Naive thymus-derived CD4-positive, alpha-beta T cell (primary cell): ENCODE measurements around the gene CD81. TPM values are rescaled to one million over a fixed set of nuclear protein-coding genes. Genes with fewer than 3 reads are reported as not detected.
A peak's percentile ranks its signal among the peaks of the same experiment; 100 is the strongest.

ENCODE experiments used
- ATAC-seq: fragments of 150-1000 bp; cut with Tn5 transposase; 2 replicates; pipeline ENCODE4 v1.10.0; 2021; ENCODE audit warnings: mild to moderate bottlenecking, moderate library complexity
- CTCF ChIA-PET: fragments of 350-600 bp; sonication (Branson Sonifier 250); formaldehyde crosslinking; loops from one replicate; lab custom pipeline; 2021; ENCODE audit warnings: antibody characterized with exemption; lab: Charles Lee
- POLR2A ChIA-PET: fragments of 350-600 bp; sonication (Branson Sonifier 250); formaldehyde crosslinking; loops from one replicate; lab custom pipeline; 2021; ENCODE audit warnings: antibody characterized with exemption, inconsistent platforms; lab: Charles Lee
- DNase-seq, 9 donors: peaks; one replicate each; pipeline versions ENCODE4 v3.0.0 to v3.0.0-alpha.2; 2020 to 2022; ENCODE audit warnings: mixed read lengths in 1 of 9
- H3K27ac ChIP-seq: one replicate; pipeline ENCODE4 v1.7.0; 2013; ENCODE audit warnings: mild to moderate bottlenecking, low read depth, low read length, moderate library complexity
- H3K27me3 ChIP-seq, 2 donors: one replicate each; pipeline ENCODE4 v1.7.0; 2013; ENCODE audit warnings: low read length in 2 of 2, mild to moderate bottlenecking in 2 of 2, moderate library complexity in 2 of 2; ENCODE audit not compliant: control insufficient read depth in 2 of 2, insufficient read depth in 2 of 2
- H3K36me3 ChIP-seq, 3 experiments: 1 replicate in 2 of 3; 2 replicates in 1 of 3; pipeline ENCODE4 v1.7.0; 2013; ENCODE audit warnings: low read length in 3 of 3, mild to moderate bottlenecking in 3 of 3, moderate library complexity in 1 of 3; ENCODE audit not compliant: insufficient read depth in 3 of 3, control insufficient read depth in 2 of 3
- H3K4me1 ChIP-seq, 2 donors: one replicate each; pipeline ENCODE4 v1.7.0; 2013; ENCODE audit warnings: low read length in 2 of 2, mild to moderate bottlenecking in 2 of 2, moderate library complexity in 1 of 2; ENCODE audit not compliant: control insufficient read depth in 2 of 2, insufficient read depth in 2 of 2
- H3K4me3 ChIP-seq: 2 replicates; pipeline ENCODE4 v1.7.0; 2013; ENCODE audit warnings: mild to moderate bottlenecking, low read length
- H3K9me3 ChIP-seq, 3 experiments: 1 replicate in 2 of 3; 2 replicates in 1 of 3; pipeline ENCODE4 v1.7.0; 2013; ENCODE audit warnings: low read length in 3 of 3; ENCODE audit not compliant: control insufficient read depth in 2 of 3
- H3K27ac Mint-ChIP-seq, 9 donors: one replicate each; pipeline ENCODE4 v1.8.0; 2020 to 2022; ENCODE audit warnings: mixed read lengths in 9 of 9, mild to moderate bottlenecking in 8 of 9, moderate library complexity in 5 of 9, inconsistent platforms in 2 of 9
- H3K27me3 Mint-ChIP-seq, 5 donors: one replicate each; pipeline ENCODE4 v1.8.0; 2021 to 2022; ENCODE audit warnings: mixed read lengths in 5 of 5, mild to moderate bottlenecking in 1 of 5
- H3K36me3 Mint-ChIP-seq, 5 donors: one replicate each; pipeline ENCODE4 v1.8.0; 2020 to 2022; ENCODE audit warnings: mixed read lengths in 5 of 5, mild to moderate bottlenecking in 3 of 5, inconsistent platforms in 1 of 5
- H3K4me1 Mint-ChIP-seq, 7 donors: one replicate each; pipeline ENCODE4 v1.8.0; 2020 to 2022; ENCODE audit warnings: mixed read lengths in 7 of 7, mild to moderate bottlenecking in 3 of 7, inconsistent platforms in 1 of 7
- H3K4me3 Mint-ChIP-seq, 10 donors: one replicate each; pipeline ENCODE4 v1.8.0; 2020 to 2022; ENCODE audit warnings: mild to moderate bottlenecking in 10 of 10, mixed read lengths in 10 of 10, moderate library complexity in 6 of 10, inconsistent platforms in 2 of 10
- H3K9me3 Mint-ChIP-seq, 11 donors: one replicate each; pipeline ENCODE4 v1.8.0; 2020 to 2022; ENCODE audit warnings: mixed read lengths in 11 of 11, mild to moderate bottlenecking in 4 of 11, inconsistent platforms in 1 of 11, moderate library complexity in 1 of 11
- intact Hi-C, 2 donors: fragments of 100-400 bp; cut with micrococcal nuclease; formaldehyde crosslinking; loops; one replicate each; pipeline ENCODE4 v1.15.1; 2023
- polyA plus RNA-seq, 2 donors: library from polyadenylated mRNA; unstranded; fragments of 300-500 nt; fragmentation: Illumina TruSeq; gene quantifications; one replicate each; pipeline ENCODE4 v1.2.3, GENCODE V29; 2021
- total RNA-seq, 6 experiments: library from RNA in 5 of 6; stranded (reverse) in 5 of 6; gene quantifications; 1 replicate in 5 of 6; 2 replicates in 1 of 6; pipeline ENCODE4 v1.2.3 and lab custom pipeline; 2021 to 2026

CD81 gene
- total and polyA plus RNA-seq, 7 experiments from 2014 or later = 19.0 to 173 (median 102) TPM

DNA sequence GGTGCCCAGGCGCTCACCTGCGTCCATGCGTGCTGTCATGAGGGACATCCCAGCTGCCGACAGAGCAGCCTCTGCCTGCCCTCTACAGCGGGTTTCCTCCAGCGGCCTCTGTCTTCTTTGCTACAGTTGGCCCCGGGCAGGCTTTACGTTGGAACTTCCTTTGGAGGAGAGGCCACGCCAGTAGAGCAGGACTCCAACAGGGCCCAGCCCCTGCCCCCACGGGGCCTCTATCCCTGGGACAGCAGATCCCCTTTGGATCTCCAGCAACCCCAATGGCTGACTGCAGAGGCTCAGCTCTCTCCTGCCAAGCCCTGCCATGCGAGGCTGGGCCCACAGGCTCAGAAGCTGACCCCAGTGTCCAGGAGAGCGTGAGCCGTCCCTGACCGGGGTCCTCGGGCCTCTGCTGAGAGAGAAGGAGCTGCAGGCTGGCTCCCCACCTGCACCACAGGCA lies 55.1 kb downstream of the CD81 start:
- Mint-ChIP-seq H3K4me1 (peaks cover 0 to 4% (median 0%) of the 10 kb centered on the region in 7 donors), H3K27me3 (no peaks in the 10 kb centered on the region), H3K36me3 (no peaks in the 10 kb centered on the region), H3K27ac (no peak overlapping the region), H3K4me3 (no peak overlapping the region), H3K9me3 (no peaks in the 10 kb centered on the region)
- ATAC-seq (no peak), DNase-seq (no peak)
- no peak overlapping the region for H3K4me3 ChIP-seq
- POLR2A ChIA-PET = no interaction called here
- no peaks in the 10 kb centered on the region for H3K9me3 ChIP-seq
- intact Hi-C loops = no loop called here
- CTCF ChIA-PET = interaction anchor here (2.7 kb wide), 1 partner anchor 100 kb away, joined by 15 read pairs; no protein-coding TSS in a partner anchor
- H3K27ac ChIP-seq = no peak overlapping the region
- no peaks in the 10 kb centered on the region for H3K4me1 ChIP-seq
- no peaks in the 10 kb centered on the region for H3K36me3 ChIP-seq
- H3K27me3 ChIP-seq = no peaks in the 10 kb centered on the region

- intact Hi-C loops = no loop called here
- ChIA-PET POLR2A (no interaction called here), CTCF (interaction anchor here (2.7 kb wide), 1 partner anchor 99 kb away, joined by 15 read pairs; no protein-coding TSS in a partner anchor)
Measured at GRCh38 chr11:2432628-2433071, 55.5 kb downstream of the CD81 start.

DNA sequence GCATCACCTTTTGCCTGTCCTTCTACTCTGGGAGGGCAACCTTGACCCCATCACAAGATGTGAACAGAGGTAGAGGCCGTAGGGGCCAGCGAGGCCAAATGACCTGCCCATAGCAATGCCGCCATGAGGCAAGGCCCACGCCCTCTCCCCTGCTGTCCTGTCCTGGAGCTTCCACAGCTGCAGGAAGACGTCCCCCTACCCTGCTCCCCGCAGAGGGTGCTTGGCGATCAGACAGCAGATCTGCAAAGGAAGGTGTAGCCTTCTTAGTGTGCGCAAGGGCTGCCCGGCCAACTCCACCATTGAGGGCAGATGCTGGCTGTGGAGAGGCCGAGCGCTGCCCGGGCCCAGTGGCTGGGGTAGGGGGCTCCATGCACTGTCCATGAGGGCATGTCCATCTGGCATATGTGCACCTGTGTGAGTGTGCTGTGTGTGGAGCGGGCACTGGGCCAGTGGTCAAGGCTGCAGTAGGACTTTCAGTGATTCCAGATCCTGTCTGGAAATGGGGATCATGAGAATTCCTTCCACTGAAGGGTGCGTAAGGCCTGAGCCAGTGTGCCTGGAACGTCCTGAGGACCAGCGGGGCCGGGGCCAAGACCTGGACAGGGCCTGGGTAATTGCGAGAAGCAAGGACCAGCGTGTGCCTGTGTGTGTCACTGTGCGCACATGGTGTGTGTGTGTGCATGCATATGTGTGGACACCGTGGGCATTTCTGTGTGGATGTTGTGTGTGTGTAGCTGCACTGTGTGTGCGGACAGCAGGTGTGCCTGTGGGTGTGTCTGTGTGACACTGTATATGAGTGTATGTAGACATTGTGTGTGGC lies 56.2 kb downstream of the CD81 start:
- POLR2A ChIA-PET = no interaction called here
- H3K27me3 ChIP-seq = no peaks in the 10 kb centered on the region
- Mint-ChIP-seq H3K27me3 (peaks cover 0 to 5% (median 0%) of the 10 kb centered on the region in 5 donors), H3K4me3 (no peak overlapping the region), H3K27ac (no peak overlapping the region), H3K4me1 (peaks cover 0 to 4% (median 0%) of the 10 kb centered on the region in 7 donors), H3K36me3 (no peaks in the 10 kb centered on the region), H3K9me3 (no peaks in the 10 kb centered on the region)
- CTCF ChIA-PET = interaction anchor here (2.7 kb wide), 1 partner anchor 98 kb away, joined by 15 read pairs; no protein-coding TSS in a partner anchor
- no peak overlapping the region for H3K4me3 ChIP-seq
- no peaks in the 10 kb centered on the region for H3K9me3 ChIP-seq
- DNase-seq (no peak), ATAC-seq (no peak)
- no peaks in the 10 kb centered on the region for H3K4me1 ChIP-seq
- no peaks in the 10 kb centered on the region for H3K36me3 ChIP-seq
- no peak overlapping the region for H3K27ac ChIP-seq
- intact Hi-C loops = no loop called here

More at GRCh38 chr11:2432628-2433071, 55.5 kb downstream of the CD81 start:
- Mint-ChIP-seq H3K4me3 (no peak overlapping the region), H3K27ac (no peak overlapping the region), H3K9me3 (no peaks in the 10 kb centered on the region), H3K4me1 (peaks cover 0 to 4% (median 0%) of the 10 kb centered on the region in 7 donors), H3K27me3 (peaks cover 0 to 1% (median 0%) of the 10 kb centered on the region in 5 donors), H3K36me3 (no peaks in the 10 kb centered on the region)
- DNase-seq (no peak), ATAC-seq (no peak)
- Histone ChIP-seq H3K36me3 (no peaks in the 10 kb centered on the region), H3K4me1 (no peaks in the 10 kb centered on the region), H3K27ac (no peak overlapping the region), H3K27me3 (no peaks in the 10 kb centered on the region), H3K4me3 (no peak overlapping the region), H3K9me3 (no peaks in the 10 kb centered on the region)

DNA sequence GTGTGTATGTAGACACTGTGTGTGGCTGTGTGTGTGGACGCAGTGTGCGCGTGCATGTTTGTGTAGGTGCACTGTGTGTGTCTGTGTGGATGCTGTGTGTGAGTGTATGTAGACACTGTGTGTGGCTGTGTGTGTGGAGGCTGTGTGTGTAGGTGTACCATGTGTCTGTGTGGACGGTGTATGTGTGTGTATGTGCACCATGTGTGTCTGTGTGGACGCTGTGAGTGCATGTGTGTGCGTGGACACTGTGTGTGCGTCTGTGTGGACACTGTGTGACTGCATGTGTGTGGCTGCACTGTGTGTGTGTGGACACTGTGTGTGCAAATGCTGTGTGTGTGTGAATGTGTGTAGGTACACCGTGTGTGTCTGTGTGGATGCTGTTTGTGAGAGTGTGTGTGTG lies 56.9 kb downstream of the CD81 start:
- H3K27ac Mint-ChIP-seq = no peak overlapping the region
- ChIA-PET CTCF (no interaction called here), POLR2A (no interaction called here)
- ATAC-seq (peak; percentile 11), DNase-seq (no peak)
- Histone ChIP-seq H3K27ac (no peak overlapping the region), H3K4me1 (no peaks in the 10 kb centered on the region), H3K4me3 (no peak overlapping the region), H3K9me3 (no peaks in the 10 kb centered on the region), H3K27me3 (no peaks in the 10 kb centered on the region), H3K36me3 (no peaks in the 10 kb centered on the region)
- H3K4me3 Mint-ChIP-seq = no peak overlapping the region
- peaks cover 0 to 4% (median 0%) of the 10 kb centered on the region in 7 donors for H3K4me1 Mint-ChIP-seq
- no peaks in the 10 kb centered on the region for H3K9me3 Mint-ChIP-seq
- intact Hi-C loops = no loop called here
- H3K36me3 Mint-ChIP-seq = no peaks in the 10 kb centered on the region
- H3K27me3 Mint-ChIP-seq = peaks cover 0 to 11% (median 0%) of the 10 kb centered on the region in 5 donors

GRCh38 chr11:2434506-2435255 lies 57.6 kb downstream of the CD81 start:
- intact Hi-C loops = no loop called here
- ATAC-seq (no peak), DNase-seq (no peak)
- no peaks in the 10 kb centered on the region for H3K4me1 ChIP-seq
- Mint-ChIP-seq H3K36me3 (no peaks in the 10 kb centered on the region), H3K9me3 (no peaks in the 10 kb centered on the region), H3K4me1 (peaks cover 0 to 4% (median 0%) of the 10 kb centered on the region in 7 donors), H3K4me3 (no peak overlapping the region), H3K27me3 (peaks cover 0 to 14% (median 0%) of the 10 kb centered on the region in 5 donors), H3K27ac (no peak overlapping the region)
- no peaks in the 10 kb centered on the region for H3K9me3 ChIP-seq
- H3K4me3 ChIP-seq = no peak overlapping the region
- no peaks in the 10 kb centered on the region for H3K36me3 ChIP-seq
- ChIA-PET CTCF (no interaction called here), POLR2A (no interaction called here)
- H3K27me3 ChIP-seq = no peaks in the 10 kb centered on the region
- H3K27ac ChIP-seq = no peak overlapping the region

DNA sequence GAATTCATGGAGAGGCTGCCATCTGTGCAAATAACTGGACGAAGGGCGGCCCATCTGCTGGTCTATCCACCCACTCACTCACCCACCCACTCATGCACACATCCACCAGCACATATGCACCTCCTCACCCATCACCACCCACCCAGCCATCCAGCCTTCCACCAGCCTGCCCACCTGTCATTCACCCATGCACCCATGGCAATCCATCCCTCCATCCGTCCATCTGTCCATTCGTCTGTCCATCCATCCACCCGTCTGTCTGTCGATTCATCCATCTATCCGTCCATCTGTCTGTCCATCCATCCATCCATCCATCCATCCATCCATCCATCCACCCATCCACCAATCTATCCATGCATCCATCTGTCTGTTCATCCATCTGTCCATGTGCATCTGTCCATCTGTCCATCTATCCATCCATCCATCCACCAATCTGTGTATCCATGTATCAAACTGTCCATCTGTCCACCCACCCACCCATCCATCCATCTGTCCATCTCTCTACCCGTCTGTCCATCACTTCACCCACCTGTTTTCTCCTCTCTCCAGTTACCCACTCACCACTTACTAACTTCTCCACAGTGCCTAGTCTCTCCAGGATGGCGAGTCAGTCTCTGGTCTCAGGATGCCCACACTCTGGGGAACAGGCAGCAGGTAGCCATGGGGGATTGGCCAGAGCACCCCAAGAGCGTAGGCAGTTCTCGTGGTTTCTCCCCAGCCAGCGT lies 58.3 kb downstream of the CD81 start:
- intact Hi-C loops = no loop called here
- Histone ChIP-seq H3K4me1 (no peaks in the 10 kb centered on the region), H3K4me3 (no peak overlapping the region), H3K9me3 (no peaks in the 10 kb centered on the region), H3K27me3 (no peaks in the 10 kb centered on the region), H3K36me3 (no peaks in the 10 kb centered on the region), H3K27ac (no peak overlapping the region)
- peaks cover 0 to 17% (median 0%) of the 10 kb centered on the region in 5 donors for H3K27me3 Mint-ChIP-seq
- H3K9me3 Mint-ChIP-seq = no peaks in the 10 kb centered on the region
- no peak overlapping the region for H3K27ac Mint-ChIP-seq
- ChIA-PET CTCF (no interaction called here), POLR2A (no interaction called here)
- DNase-seq (no peak), ATAC-seq (no peak)
- H3K36me3 Mint-ChIP-seq = no peaks in the 10 kb centered on the region
- H3K4me1 Mint-ChIP-seq = peaks cover 0 to 4% (median 0%) of the 10 kb centered on the region in 7 donors
- no peak overlapping the region for H3K4me3 Mint-ChIP-seq
